ENCODE results near the gene SYT15. TPM values are rescaled to one million over a fixed set of nuclear protein-coding genes. Genes with fewer than 3 reads are reported as not detected.
"Not testable (repeated sequence)": the region's sequence is repeated elsewhere in the genome, so short reads cannot be mapped to it uniquely, and the experiment has no call there.

The SYT15 gene
- total RNA-seq, 1 donor = under 0.01 TPM

DNA sequence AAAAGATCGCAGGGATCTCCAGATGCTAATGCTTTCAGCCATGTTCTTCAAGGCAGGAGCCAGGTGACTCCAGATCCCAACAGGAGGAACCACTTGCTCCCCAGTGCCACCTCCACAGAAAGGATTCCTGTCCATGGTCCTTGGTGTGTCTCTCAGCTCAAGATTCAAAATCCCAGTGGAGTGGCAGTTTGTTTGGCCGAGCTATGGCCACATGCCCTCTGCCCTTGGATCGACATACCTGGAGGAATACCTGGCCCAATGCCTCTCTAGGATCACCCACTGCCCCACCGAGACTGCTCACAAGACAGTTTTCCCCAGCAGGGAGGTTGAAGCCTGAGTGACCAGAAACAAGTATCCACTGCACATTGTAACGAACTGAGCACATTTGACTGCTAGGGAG lies 18.5 kb upstream of the SYT15 start:
- TF ChIP-seq, protein P1, sequence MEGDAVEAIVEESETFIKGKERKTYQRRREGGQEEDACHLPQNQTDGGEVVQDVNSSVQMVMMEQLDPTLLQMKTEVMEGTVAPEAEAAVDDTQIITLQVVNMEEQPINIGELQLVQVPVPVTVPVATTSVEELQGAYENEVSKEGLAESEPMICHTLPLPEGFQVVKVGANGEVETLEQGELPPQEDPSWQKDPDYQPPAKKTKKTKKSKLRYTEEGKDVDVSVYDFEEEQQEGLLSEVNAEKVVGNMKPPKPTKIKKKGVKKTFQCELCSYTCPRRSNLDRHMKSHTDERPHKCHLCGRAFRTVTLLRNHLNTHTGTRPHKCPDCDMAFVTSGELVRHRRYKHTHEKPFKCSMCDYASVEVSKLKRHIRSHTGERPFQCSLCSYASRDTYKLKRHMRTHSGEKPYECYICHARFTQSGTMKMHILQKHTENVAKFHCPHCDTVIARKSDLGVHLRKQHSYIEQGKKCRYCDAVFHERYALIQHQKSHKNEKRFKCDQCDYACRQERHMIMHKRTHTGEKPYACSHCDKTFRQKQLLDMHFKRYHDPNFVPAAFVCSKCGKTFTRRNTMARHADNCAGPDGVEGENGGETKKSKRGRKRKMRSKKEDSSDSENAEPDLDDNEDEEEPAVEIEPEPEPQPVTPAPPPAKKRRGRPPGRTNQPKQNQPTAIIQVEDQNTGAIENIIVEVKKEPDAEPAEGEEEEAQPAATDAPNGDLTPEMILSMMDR (IDR thresholded peaks at IDR 0.05; ENCODE audit: insufficient read depth, low read length) = no peak
- no peak overlapping the region for H3K4me3 ChIP-seq (ENCODE audit: low read depth, low read length)
- no peak for DNase-seq (ENCODE audit: low read depth)

DNA sequence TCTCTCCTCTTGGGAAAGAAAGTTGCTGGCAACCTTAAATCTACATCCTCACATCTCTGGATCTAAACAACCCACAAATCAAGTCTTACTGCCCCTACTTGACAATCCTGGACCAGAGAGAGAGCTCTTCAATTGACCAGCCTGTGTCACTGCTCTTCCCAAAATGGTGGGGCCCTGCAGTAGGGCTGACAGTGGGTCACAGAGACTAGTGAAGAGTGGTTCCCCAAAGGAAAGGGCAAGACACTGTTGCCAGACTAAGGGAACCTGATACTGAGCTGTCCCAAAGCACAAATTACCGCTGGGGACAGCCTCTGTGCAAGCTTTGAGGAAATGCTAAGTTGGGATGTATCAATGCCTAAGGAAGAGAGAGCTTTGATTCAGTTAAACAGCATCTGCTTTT lies 18.0 kb upstream of the SYT15 start:
- TF ChIP-seq, protein P1 (IDR thresholded peaks at IDR 0.05; ENCODE audit: insufficient read depth, low read length) = no peak
- no peak overlapping the region for H3K4me3 ChIP-seq (ENCODE audit: low read depth, low read length)
- DNase-seq (ENCODE audit: low read depth) = no peak

DNA sequence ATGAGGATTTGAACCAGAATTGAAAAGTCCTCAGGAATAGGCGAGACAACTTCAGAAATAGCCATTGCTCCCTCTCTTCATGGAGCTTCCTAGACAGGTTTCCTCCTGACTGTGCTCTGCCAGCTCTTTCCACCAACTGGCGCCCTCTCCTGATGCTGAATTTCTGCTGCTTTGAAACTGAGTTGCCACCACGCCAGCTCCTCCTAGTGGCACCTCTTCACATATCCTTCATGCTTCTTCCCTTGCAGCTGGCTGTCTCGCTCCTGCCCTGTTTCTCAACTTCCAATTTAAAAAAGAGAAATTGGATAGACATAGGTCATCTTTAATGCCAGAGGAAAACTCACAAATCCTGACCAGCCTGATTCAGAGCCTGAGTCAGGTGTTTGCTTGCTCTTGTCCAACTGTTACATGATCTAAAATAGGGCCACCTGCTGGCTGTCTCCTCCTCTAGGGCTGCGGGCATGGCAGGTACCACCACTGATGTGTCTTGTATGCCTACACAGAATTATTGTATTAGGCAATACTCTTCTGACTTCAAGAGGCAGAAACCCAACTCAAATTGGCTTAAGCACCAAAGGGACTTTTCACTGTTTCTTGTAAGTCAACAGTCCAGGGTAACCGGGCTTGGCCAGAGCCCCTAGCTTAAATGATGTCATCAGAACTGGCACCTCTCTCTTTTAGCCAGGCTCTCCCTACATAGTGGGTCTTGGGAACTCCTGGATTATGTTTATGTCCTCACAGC lies 13.2 kb upstream of the SYT15 start:
- H3K4me3 ChIP-seq (ENCODE audit: low read depth, low read length) = not testable (repeated sequence)
- peak; percentile 83 for DNase-seq (ENCODE audit: low read depth)
- TF ChIP-seq, protein P1 (IDR thresholded peaks at IDR 0.05; ENCODE audit: insufficient read depth, low read length) = peak; percentile 84

DNA sequence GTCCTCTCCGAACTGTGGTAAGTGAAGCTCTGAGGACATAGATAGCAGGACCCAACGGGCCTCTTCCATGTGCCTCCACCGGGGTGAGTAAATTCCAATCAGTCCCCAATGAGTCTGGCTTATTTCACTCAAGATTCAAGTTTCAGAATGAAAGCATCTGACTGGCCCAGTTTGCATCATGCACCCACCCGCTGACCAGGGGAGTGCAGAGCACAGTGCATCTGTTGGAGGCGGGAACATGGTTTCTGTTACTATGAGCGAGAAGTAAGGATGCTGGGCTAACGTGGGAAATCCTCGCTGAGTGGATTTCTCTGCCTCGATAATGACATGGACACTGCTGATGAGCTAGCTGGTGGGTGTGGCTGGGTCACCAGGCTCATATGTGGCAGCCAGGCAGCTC lies 11.8 kb upstream of the SYT15 start:
- not testable (repeated sequence) for H3K4me3 ChIP-seq (ENCODE audit: low read depth, low read length); DNase-seq (ENCODE audit: low read depth)

DNA sequence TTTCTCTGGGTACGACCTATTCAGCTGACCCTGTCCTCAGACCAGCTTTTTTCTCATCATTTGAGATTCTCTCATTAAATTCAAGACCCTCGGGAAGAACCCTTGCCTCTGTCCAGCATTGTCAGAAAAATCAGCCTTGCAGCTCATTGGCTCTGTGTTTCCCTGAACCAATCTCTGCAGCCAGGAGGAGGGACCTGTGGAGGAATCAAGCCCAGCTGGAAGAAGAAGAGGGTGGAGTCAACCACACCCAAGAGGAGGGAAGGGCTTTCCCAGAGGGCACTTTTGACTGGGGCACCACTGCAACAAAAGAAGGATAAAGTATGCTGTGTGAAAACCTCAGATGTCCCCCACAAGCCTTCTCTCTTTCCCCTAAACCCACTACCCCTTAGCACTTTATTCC lies 8.3 kb upstream of the SYT15 start:
- not testable (repeated sequence) for DNase-seq (ENCODE audit: low read depth); H3K4me3 ChIP-seq (ENCODE audit: low read depth, low read length)

DNA sequence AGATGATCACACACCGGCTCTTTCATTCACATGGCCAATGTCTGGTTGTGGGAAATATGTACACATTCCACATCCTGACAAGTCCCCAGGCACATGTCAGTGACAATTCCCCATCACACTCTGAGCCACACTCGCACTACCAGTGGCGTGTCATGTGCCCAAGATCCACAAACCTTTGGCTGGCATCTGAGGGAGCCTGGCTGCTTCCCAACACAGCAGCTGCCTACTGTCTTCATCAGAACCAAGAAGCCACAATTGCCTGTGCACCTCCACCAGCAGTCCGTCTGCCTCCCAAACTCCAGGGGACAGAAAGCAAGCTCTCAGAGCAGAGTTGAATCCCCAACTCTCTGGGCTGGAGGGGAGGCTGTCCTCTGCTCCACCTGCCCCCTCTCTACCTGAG lies 6.2 kb upstream of the SYT15 start:
- H3K4me3 ChIP-seq (ENCODE audit: low read depth, low read length); DNase-seq (ENCODE audit: low read depth): not testable (repeated sequence)

DNA sequence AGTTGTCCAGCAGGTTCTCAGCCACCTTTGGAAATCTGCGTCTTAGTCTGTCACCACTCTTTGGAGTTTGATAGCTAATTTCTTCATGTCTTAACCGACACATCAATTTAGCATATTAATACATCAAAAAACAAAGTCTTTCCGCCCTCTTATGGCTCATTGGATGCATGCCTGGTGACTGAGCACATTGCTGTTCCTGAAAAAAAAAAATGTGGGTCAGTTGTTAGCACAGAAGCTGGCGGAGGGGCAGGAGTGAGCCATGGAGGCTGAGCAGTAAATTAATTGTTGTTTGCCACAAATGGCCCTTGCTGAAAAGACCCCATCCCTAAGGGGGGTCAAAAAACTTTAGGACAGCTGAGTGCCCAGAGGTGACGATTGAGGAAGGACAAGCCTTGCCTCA lies 5.6 kb upstream of the SYT15 start:
- not testable (repeated sequence) for H3K4me3 ChIP-seq (ENCODE audit: low read depth, low read length)
- DNase-seq (ENCODE audit: low read depth) = peak; percentile 45

DNA sequence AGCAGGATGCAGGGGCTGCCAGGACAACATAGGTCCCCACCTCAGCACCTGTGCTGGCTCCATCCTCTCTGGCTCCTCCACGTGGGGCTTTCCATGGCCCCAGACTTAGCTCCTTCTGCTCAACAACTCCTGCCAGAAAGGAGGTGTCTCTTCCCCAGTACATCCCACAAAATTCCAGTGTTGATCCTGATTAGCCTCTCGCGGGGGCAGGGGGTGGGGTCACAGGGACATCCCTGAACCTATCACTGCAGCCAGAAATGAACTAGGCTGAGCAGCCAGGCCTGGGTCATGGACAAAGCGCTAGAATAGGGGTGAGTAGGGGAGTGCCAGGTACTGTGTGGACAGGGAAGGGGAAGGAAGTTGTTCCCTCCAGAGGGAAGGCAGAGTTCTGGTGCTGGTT lies 5.0 kb upstream of the SYT15 start:
- DNase-seq (ENCODE audit: low read depth); H3K4me3 ChIP-seq (ENCODE audit: low read depth, low read length): not testable (repeated sequence)

DNA sequence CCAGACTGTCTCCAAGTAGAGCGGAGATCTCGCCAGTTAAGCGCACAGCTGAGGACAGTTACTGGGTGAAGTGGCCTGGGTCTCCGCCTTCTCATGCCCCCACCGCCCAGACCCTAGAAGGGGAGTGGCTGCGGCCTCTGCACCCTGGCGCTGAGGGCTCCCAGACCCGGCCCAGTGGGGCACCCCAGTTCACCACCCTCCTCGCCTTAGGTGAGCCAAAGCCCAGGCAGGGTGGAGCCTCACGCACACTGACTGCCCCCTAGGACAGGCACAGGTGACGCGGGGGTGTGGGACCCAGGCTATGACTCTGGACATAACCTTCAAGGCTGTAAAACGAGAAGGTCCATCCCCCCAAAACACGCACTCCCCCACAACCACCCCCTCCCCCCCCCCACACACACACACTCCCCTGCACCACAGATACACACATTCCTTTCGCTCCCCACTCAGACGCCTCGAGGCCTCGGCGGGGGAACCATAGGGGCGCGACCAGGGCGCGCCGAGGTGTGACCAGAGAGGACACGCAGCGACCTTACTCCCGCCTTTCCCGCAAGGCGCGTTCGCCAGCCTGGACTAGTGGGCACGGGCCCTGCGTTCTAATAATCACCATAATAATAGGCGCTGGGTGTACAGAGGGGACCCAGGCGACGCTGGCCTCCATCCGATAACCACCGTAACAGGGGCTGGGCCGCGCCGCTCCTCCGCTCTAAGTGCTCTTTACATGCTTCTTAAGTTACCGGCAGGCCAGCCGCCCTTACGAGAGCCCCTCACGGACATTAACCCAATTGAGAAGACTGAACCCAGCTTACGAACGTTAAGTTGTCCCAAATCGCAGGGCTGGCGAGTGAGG lies 1.1 kb upstream of the SYT15 start:
- H3K4me3 ChIP-seq (ENCODE audit: low read depth, low read length); DNase-seq (ENCODE audit: low read depth): not testable (repeated sequence)

DNA sequence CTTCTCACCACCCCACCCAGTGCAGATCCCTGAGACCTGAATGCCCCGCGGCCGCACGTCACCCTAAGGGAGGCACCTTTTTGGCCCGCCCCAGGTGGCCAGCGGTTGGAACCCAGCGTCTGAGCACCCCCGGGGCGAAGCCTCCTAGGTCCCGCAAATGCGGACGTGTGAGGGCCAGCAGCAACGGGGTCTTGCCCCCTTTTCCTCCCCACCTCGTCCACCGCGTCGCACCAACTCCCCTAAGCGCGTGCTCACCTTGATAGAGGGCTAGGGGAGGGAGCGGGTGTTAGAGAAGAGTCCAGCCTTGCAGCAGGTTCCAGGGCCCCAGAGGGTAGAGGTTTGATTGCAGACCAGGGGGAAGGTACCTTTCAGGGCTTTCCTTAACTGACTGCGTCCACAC lies 450 bp downstream of the SYT15 start:
- not testable (repeated sequence) for DNase-seq (ENCODE audit: low read depth); H3K4me3 ChIP-seq (ENCODE audit: low read depth, low read length)

DNA sequence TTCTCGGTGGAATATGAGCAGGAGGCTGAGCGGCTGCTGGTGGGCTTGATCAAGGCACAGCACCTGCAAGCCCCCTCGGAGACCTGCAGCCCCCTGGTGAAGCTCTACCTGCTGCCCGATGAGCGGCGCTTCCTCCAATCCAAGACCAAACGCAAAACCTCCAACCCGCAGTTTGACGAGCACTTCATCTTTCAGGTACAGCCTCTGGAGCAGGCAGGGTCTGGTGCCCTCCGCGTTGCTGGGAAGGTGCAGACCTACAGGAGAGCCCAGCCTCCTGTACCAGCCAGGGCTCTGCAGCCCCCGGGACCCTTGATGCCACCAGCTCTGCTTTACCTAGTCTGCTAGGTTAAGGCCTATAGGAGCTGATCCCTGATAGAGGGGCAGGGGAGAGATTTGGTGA lies 3.1 kb downstream of the SYT15 start:
- not testable (repeated sequence) for DNase-seq (ENCODE audit: low read depth); H3K4me3 ChIP-seq (ENCODE audit: low read depth, low read length)

DNA sequence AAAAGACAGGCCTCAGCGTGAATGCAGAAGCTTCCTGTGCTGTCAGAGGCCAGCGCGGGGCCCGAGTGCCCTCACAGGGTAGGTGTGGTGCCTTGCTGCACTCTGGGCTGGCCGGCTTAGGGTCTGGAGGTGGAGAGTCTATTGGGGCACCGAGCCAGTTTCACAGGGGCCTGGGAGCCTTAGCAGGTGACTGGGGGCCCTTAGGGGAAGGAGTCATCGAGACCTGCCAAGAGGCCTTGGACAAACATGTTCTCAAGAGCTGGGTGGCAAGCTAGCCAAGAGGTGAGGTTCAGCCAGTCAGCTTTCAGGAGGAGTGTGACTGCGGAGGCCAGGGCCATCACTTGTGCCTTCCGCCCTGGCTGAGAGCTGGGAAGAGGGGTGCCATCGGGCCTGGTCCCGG lies 3.6 kb downstream of the SYT15 start:
- H3K4me3 ChIP-seq (ENCODE audit: low read depth, low read length); DNase-seq (ENCODE audit: low read depth): not testable (repeated sequence)

DNA sequence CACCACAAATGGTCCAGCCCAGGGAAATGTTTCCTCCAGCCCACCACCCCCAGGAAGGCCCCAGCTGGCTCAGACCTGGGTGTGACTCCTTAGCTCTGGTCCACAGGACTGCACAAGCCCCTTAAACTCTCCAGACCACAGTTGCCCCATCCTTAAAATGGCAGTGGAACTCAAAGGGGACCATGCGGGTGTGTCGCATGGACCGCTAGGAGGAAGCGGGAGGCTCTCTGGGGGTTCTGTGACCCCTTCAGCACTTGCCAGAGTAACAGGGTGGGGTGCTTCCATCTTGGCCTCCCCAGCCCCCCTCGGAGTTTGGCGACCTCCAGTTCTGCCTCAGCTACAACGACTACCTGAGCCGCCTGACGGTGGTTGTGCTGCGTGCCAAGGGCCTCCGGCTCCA lies 5.3 kb downstream of the SYT15 start:
- not testable (repeated sequence) for DNase-seq (ENCODE audit: low read depth); H3K4me3 ChIP-seq (ENCODE audit: low read depth, low read length)

DNA sequence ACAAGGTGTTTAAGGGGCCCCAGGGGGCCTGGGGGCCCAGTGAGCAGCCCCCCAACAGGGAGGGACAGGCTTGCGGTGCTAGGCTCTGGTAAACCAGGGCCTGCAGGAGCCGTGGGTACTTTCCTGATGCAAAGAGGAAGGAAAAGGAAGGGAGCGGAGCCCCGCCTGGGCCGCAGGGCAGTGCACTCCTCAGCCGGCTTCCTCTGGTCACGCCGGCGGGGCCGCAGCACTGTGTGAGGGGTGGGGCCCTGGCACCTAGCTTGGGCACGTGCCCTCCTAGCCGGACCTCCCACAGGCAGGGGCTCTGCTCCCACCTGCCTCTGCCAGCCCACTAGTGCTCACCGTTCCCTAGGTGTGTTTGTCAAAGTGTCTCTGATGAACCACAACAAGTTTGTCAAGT lies 6.3 kb downstream of the SYT15 start:
- not testable (repeated sequence) for H3K4me3 ChIP-seq (ENCODE audit: low read depth, low read length); DNase-seq (ENCODE audit: low read depth)

DNA sequence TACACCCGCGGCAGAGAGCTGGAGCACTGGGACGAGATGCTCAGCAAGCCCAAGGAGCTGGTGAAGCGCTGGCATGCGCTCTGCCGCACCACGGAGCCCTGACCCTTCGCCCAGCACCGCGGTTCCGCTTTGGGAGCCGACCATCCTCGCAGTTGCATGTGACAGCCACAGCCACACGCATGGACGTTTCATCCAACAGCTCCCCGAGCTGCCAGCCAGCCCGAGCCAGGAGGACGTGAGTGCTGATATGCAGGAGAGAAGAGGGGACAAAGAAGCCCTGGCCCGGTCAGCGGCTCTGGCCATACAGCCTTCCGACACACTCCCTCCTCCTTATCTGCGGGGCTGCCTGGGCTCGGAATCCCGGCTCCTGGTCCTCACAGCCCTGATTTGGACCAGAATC lies 8.6 kb downstream of the SYT15 start:
- not testable (repeated sequence) for DNase-seq (ENCODE audit: low read depth)

More for the DNA sequence above, 8.6 kb downstream of the SYT15 start:
- not testable (repeated sequence) for H3K4me3 ChIP-seq (ENCODE audit: low read depth, low read length)

All from fibroblast of the aortic adventitia (primary cell).